GM12872 (cell line): Measurements from ENCODE around the gene TMEM143.

ENCODE experiments used
- CTCF ChIP-seq: IDR thresholded peaks from 3 replicates; pipeline ENCODE4 v1.5.1; 2011; ENCODE audit warnings: low read depth, mild to moderate bottlenecking, low read length, moderate library complexity; ENCODE audit not compliant: insufficient read depth

The TMEM143 gene

GRCh38 chr19:48301886-48302599 lies 61.7 kb downstream of the TMEM143 start:
- no peak for TF ChIP-seq CTCF

- no peak for TF ChIP-seq CTCF
Measured at GRCh38 chr19:48297975-48298374, 65.8 kb downstream of the TMEM143 start.

GRCh38 chr19:48296963-48297734 lies 66.6 kb downstream of the TMEM143 start:
- TF ChIP-seq CTCF: no peak

- TF ChIP-seq CTCF: no peak
Measured at GRCh38 chr19:48295458-48295857, 68.3 kb downstream of the TMEM143 start.

GRCh38 chr19:48292798-48293197 lies 70.9 kb downstream of the TMEM143 start:
- TF ChIP-seq CTCF: no peak

- TF ChIP-seq CTCF: peak; percentile 97
Measured at GRCh38 chr19:48290771-48291488, 72.8 kb downstream of the TMEM143 start.

- TF ChIP-seq CTCF: no peak
Measured at GRCh38 chr19:48290401-48290770, 73.4 kb downstream of the TMEM143 start.
